Muscle layer of duodenum (tissue), 2 donors: Measurements from ENCODE around the gene SPR.

ENCODE experiments used
- H3K27ac ChIP-seq: one replicate; pipeline ENCODE4 v1.7.0; 2013; ENCODE audit warnings: mild to moderate bottlenecking, low read length
- H3K27me3 ChIP-seq: one replicate; pipeline ENCODE4 v1.7.0; 2013; ENCODE audit warnings: low read depth, mild to moderate bottlenecking, control low read depth, low read length
- H3K36me3 ChIP-seq, 2 donors: one replicate each; pipeline ENCODE4 v1.7.0; 2013; ENCODE audit warnings: low read length in 2 of 2, control low read depth in 1 of 2, mild to moderate bottlenecking in 1 of 2; ENCODE audit not compliant: insufficient read depth in 2 of 2, control insufficient read depth in 1 of 2
- H3K4me1 ChIP-seq, 2 donors: one replicate each; pipeline ENCODE4 v1.7.0; 2013; ENCODE audit warnings: low read length in 2 of 2, mild to moderate bottlenecking in 2 of 2, control low read depth in 1 of 2, moderate library complexity in 1 of 2; ENCODE audit not compliant: insufficient read depth in 2 of 2, control insufficient read depth in 1 of 2
- H3K4me3 ChIP-seq, 2 donors: one replicate each; pipeline ENCODE4 v1.7.0; 2013; ENCODE audit warnings: low read length in 2 of 2, low read depth in 1 of 2, mild to moderate bottlenecking in 1 of 2
- H3K9me3 ChIP-seq, 2 donors: one replicate each; pipeline ENCODE4 v1.7.0; 2013; ENCODE audit warnings: low read length in 2 of 2, control low read depth in 1 of 2, mild to moderate bottlenecking in 1 of 2; ENCODE audit not compliant: control insufficient read depth in 1 of 2
- donor health status: healthy.

Gene SPR

DNA sequence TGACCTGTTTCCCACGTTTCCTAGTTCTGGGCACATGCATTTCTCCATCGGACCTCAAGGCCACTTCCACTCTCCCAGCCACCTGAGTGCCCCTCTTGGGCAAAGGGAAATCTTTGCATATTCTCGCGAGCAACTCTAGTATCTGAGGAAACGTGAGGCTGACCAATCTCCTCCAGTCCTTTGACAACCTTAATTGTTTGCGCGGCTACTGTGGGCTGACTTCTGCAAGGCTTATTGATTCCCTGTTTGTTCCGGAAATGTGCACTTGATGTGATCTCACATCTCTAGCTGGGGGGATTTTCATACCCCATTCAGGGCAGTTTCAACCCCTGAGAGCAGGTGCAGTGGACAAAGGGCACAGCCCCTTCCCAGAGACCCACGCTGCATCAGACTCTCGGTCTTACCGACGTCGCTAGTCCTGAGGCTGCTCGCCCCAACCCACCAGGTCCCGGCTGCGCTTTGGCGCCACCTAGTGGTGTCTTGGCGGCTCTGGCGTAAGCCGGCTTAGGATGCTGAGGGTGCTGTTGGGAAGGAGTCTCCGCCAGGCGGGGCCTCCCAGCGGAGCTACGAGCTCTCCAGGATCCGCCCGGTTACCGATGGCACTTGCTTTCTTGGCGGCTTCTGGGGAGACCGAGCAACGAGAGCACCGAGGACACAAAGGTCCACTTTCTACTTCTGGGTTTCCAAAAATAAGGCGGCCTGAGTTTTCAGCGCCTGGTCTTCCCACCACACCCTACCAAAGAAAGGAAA, 24.8 kb upstream of the SPR start:
- Histone ChIP-seq H3K4me3 (peak overlapping the region; percentile 22 to 27), H3K27ac (no peak overlapping the region), H3K27me3 (peaks cover 4% of the 10 kb centered on the region)

DNA sequence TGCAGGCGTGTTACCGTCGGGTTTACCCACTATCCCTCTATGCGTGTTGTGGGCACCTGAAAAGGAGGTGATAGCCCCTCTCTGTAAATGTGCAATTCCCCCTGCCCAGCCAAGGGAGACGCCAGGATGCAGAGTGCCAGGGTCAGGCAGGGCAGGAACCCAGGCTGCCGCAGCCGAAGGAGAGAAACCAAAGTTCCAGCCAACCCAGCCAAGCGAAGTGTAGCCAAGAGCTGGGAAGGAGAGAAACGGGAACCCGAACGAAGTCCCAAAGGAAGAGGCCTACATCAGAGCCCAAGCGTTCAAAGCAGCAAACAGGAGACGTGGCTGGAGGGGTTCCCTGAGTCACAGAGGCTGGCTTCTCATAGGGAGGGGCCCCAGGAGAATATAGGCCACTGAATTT, 24.2 kb upstream of the SPR start:
- Histone ChIP-seq H3K9me3 (no peaks in the 10 kb centered on the region), H3K27me3 (peaks cover 4% of the 10 kb centered on the region), H3K36me3 (no peaks in the 10 kb centered on the region), H3K4me3 (peak overlapping the region in 1 of 2 donors; percentile 22), H3K4me1 (peaks cover 4 to 5% of the 10 kb centered on the region in 2 donors), H3K27ac (no peak overlapping the region)

More for the DNA sequence above, 24.8 kb upstream of the SPR start:
- H3K36me3 ChIP-seq: no peaks in the 10 kb centered on the region
- H3K9me3 ChIP-seq: no peaks in the 10 kb centered on the region
- H3K4me1 ChIP-seq: peaks cover 4 to 5% of the 10 kb centered on the region in 2 donors

DNA sequence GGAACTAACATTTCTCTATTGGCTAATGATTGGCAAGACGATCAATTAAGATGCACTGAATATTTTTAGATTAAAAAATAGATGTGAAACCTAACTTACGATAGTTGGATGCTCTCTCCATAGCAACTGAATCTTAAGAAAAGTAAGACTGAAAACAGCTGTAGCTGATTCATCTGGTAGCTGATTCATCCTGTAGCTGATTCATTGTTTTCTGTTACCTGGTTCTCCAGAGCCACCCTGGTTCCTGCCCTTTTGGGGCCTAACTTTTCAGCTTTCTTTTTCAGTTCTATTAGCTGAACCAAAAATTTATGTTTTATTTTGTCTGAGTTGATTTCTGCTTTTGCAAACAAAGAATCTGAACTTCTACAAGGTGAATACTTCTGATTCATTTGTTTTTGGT, 22.7 kb upstream of the SPR start:
- Histone ChIP-seq H3K27ac (no peak overlapping the region), H3K4me3 (no peak overlapping the region), H3K9me3 (no peaks in the 10 kb centered on the region), H3K4me1 (peaks cover 4 to 5% of the 10 kb centered on the region in 2 donors), H3K36me3 (no peaks in the 10 kb centered on the region), H3K27me3 (peaks cover 4% of the 10 kb centered on the region)

DNA sequence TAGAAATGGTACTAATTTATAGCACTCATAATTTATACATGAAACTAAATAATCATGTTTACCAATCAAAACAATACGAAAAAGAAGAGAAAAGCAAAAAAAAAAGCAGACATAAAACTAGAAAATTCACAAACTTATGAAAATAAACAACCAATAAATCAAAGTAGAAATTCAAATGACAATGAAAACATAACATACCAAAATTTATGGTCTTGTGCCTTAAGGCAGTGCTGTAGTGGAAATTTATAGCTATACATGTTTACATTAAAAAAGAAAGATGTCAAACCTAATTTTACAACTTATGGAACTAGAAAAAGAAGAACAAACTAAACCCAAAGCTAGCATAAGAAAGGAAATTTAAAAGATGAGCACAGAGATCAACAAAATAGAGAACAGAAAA, 16.1 kb upstream of the SPR start:
- Histone ChIP-seq H3K27me3 (no peaks in the 10 kb centered on the region), H3K9me3 (peaks cover 0 to 5% of the 10 kb centered on the region in 2 donors), H3K4me1 (no peaks in the 10 kb centered on the region), H3K36me3 (no peaks in the 10 kb centered on the region), H3K27ac (no peak overlapping the region), H3K4me3 (no peak overlapping the region)

DNA sequence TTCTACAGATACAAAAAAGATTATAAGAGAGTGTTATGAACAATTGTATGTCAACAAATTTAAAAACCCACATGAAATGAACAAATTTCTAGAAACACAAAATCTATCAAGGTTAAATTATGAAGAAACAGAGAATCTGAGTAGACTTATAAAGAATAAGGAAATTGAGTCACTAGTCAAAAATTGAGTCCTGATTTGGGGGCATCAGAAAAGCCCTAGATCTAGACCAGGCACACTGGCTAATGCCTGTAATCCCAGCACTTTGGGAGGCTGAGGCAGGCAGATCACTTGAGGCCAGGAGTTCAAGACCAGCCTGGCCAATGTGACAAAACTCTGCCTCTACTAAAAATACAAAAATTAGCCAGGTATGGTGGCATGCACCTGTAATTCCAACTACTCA, 15.3 kb upstream of the SPR start:
- Histone ChIP-seq H3K9me3 (peaks cover 0 to 5% of the 10 kb centered on the region in 2 donors), H3K27ac (no peak overlapping the region), H3K27me3 (no peaks in the 10 kb centered on the region), H3K36me3 (no peaks in the 10 kb centered on the region), H3K4me1 (no peaks in the 10 kb centered on the region), H3K4me3 (no peak overlapping the region)

DNA sequence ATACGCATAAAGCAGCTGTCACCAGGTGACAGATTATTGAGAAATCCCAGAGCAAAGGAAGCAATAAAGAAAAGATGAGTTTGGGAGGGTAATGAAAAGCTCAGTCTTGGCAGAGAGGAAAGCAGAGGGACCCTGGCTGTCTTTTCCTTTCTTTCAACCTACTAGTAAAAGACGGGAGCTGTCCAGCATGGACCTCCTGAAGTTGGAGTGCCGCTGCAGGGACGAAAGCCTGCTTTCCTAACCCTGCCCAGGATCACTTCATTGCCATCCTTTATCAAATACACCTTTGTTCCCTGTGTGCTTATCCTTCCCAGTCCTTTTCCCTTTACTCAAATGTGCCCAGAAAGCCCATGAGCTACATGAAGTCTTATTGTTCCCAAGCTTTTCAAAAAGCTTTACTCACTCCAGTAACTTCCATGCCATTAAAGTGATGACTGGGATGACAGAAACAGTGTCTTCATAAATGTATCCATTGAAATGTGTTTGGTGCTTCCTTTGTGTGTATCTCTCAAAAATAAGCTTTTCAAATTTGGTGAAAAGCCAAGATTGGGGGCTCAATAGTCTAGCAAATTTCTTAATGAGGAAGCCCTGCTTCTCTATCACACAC, 3.7 kb upstream of the SPR start:
- peaks cover 5 to 11% of the 10 kb centered on the region in 2 donors for H3K4me1 ChIP-seq
- no peaks in the 10 kb centered on the region for H3K9me3 ChIP-seq
- no peaks in the 10 kb centered on the region for H3K36me3 ChIP-seq
- no peaks in the 10 kb centered on the region for H3K27me3 ChIP-seq
- no peak overlapping the region for H3K27ac ChIP-seq
- no peak overlapping the region for H3K4me3 ChIP-seq

DNA sequence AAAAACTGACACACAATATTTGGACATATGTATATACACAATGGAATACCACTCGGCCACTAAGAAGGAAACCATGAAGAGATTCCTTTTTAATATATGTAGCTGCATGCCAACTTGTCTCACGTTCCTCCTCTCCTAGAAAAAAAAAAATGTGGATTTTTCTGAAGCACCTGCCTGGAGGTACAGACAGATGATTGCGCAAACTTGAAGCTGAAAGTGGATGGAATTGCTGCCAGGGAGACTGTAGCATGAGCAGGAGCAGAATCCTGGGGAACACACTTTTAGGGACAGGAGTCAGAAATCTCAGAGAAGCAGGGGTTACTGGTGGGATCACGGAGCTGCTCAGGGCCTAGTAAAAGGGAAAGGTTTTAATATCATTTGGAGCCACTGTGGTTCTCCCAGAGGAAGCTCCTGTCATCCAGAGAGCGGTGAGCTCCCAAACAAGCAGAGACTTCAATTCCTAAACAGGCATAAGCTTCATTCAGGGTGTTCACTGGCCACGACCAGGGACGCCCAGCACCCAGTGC, 640 bp upstream of the SPR start:
- no peak overlapping the region for H3K27ac ChIP-seq
- no peaks in the 10 kb centered on the region for H3K27me3 ChIP-seq

DNA sequence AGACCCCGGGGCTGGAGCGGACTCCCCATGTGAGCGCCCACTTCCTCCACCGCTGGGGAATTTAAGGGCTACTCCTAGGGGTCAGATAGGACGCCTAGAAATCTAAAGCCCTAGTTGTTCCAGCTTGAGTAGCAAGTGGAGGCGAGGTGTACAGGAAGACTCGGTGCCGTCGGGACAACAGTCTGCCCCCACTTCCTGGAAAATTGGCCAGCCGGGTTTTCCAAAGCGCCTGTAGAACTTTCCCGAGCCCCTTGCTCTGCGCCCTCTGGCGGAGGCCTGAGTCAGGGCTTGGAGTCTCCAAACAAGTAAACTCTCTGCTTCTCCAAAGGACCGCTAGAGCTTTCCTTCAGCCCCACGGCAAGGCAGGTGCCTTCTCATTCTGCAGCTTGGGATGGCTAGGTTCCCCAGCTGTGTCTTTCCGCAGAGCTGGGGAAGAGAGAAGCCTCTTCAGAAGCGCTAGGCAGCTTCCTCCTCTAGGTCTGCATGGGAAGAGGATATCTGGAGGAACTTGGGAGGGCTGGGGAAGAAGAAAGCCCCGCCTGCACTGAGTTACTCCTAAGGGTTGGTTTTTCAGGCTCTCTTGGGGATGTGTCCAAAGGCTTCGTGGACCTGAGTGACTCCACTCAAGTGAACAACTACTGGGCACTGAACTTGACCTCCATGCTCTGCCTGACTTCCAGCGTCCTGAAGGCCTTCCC, 681 bp downstream of the SPR start:
- Histone ChIP-seq H3K27me3 (no peaks in the 10 kb centered on the region), H3K36me3 (peaks cover 9 to 15% of the 10 kb centered on the region in 2 donors), H3K4me3 (peak overlapping the region; percentile 75 to 91), H3K9me3 (no peaks in the 10 kb centered on the region), H3K4me1 (peaks cover 5 to 19% of the 10 kb centered on the region in 2 donors), H3K27ac (peak overlapping the region; percentile 67)

More for the DNA sequence above, 640 bp upstream of the SPR start:
- peaks cover 3 to 9% of the 10 kb centered on the region in 2 donors for H3K36me3 ChIP-seq
- H3K4me3 ChIP-seq: peak overlapping the region; percentile 75 to 91
- peaks cover 5 to 19% of the 10 kb centered on the region in 2 donors for H3K4me1 ChIP-seq
- no peaks in the 10 kb centered on the region for H3K9me3 ChIP-seq

DNA sequence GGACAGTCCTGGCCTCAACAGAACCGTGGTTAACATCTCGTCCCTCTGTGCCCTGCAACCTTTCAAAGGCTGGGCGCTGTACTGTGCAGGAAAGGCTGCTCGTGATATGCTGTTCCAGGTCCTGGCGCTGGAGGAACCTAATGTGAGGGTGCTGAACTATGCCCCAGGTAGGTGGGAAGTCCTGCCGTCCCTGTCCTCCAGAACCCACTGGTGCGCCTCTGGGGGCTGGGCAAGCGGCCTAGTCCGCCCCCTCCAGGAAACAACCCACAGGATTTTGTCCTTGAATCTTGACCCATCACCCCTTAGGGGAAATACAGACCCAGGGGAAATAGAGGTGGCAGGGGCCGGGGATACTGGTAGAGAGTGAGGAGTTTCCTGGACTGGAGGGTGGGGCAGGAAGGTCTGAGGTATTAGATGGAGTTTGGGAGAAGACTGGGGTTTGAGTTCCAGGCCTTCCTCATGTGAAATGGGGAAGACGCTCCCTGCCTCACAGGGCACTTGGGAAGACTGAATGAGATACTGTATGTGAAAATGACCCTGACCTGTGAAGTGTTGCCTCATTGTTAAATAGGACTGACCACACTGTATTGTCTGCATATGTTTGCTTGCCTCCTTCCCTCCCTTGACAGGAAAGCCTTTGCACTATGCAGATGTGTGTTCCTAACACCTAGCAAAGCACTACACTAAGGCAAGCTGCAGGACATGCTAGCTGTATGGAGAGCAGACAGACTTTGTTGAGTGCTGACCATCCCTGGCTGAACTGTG, 1.4 kb downstream of the SPR start:
- Histone ChIP-seq H3K4me1 (peaks cover 5 to 19% of the 10 kb centered on the region in 2 donors), H3K4me3 (peak overlapping the region; percentile 75 to 91), H3K27ac (no peak overlapping the region), H3K36me3 (peaks cover 9 to 15% of the 10 kb centered on the region in 2 donors), H3K9me3 (no peaks in the 10 kb centered on the region), H3K27me3 (no peaks in the 10 kb centered on the region)

DNA sequence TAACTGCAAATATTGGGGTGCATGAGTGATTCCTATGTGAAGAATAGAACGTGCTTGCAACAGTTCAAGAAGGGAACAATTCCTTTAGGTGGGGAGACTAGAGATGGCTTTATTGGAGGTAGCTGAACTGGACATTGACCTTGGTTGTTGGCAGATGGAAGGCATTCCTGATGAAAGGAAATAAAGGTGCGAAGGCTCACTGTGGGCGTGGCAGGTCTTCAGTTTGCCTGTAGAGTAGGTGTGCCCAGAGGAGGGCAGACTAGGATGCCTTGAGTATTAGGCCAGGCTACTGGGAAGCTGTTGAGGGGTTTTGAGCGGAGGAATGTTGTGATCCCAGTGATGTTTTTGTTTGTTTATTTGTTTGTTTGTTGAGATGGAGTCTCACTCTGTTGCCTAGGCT, 2.8 kb downstream of the SPR start:
- Histone ChIP-seq H3K4me1 (peaks cover 5 to 19% of the 10 kb centered on the region in 2 donors), H3K27ac (no peak overlapping the region), H3K4me3 (no peak overlapping the region), H3K27me3 (peaks cover 2% of the 10 kb centered on the region), H3K36me3 (peaks cover 9 to 15% of the 10 kb centered on the region in 2 donors), H3K9me3 (no peaks in the 10 kb centered on the region)
